HG02938 (cell line): Measurements from ENCODE around the gene TSEN2.
A peak's percentile ranks its signal among the peaks of the same experiment; 100 is the strongest.

Source experiments
- ATAC-seq: cut with Tn5 transposase; IDR thresholded peaks from one replicate; pipeline ENCODE4 v1.9.1; 2021; ENCODE audit warnings: mild to moderate bottlenecking, moderate library complexity; ENCODE audit not compliant: unreplicated experiment

TSEN2 gene

GRCh38 chr3:12545473-12545791 is 61.2 kb downstream of the TSEN2 start, which contains the start of gene MKRN2OS:
TSS of gene MKRN2OS (minus strand) at chr3:12545499. CDS start at chr3:12545464, 35 bp downstream.
- ATAC-seq, result no peak

- ATAC-seq, result no peak
These were observed 65.9 kb downstream of the TSEN2 start for GRCh38 chr3:12549971-12550760.

DNA sequence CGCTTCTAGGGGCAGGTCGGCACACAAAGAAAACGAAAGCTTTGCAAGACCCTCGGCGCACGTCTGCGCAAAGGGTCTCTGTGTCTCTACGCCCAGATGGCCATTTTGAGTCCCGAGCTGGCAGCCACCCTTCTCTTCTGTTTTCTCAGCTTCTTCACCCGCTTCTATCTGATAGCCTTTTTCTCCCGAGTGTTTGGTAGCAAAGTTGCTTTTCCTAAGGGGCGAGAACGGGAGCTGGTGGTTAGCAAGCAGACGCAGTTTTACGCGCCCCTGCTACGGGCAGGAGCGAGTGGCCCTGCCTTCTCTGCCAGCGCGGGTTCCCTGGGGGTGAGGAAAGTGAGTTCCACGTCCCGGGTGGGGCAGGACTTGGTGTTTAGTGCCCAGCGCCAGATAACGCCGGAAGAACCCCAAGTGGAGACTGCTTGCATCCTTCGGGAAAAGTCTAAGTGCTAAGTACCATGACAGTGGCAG is 69.7 kb downstream of the TSEN2 start:
- ATAC-seq, result no peak

DNA sequence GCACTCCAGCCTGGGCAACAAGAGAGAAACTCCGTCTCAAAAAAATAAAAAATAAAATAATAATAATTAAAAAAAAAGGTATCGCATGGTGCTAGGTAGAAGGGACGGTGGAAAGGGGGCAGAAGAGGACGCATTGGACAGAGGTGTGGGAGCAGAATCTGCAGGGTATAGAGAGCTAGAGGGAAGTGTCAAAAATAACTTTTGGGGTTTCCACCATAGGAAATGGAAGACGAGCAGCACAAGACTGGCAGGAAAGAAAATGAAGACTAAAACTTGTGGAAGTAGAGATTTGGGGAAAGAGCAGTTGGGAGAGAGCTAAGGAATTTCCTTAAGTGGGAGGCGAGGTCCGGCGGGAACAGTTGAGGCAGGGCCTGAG is 72.0 kb downstream of the TSEN2 start:
- peak; percentile 2 for ATAC-seq

DNA sequence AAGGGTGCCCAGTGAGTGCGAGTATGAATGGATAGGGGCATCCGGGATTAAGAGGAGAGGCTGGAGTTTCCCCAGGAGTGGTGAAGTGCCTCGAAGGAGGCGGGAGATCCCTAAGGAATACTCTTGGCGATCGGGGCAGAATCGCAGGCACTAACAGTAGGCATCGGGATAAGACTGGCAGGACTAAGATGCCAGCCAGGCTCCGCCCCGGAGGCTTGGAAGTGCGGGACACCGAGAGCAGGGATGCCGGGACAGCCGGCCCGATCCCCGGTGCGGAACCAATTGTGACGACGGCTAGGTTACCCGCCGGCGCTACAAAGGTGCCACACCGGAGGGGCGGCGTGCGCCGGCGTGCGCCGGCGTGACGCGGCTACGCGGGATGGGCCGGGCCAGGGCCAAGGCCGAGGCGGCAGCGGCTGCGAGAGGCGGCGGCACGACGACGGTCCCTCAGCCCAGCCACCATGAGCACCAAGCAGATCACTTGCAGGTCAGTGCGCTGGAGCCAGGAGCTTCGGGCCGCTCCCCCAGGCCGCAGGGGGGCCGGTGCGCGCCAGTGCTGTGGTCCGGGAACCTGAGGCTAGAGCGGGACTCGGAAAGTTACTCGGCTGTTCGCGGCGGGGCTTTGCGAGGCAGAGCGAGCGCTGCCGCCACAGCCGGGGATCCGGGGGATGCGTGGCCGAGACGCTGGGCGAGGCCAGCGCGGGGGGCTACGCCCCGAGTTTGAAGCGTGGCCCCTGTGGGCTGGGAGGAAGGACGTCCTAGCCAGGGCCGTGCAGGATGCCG is 72.6 kb downstream of the TSEN2 start, which contains the start of gene MKRN2:
Gene MKRN2, plus strand, starts transcription at position 398 of the 783 bp plus-strand sequence. Its CDS starts 64 bp downstream, at position 462.
- ATAC-seq, result peak; percentile 79

DNA sequence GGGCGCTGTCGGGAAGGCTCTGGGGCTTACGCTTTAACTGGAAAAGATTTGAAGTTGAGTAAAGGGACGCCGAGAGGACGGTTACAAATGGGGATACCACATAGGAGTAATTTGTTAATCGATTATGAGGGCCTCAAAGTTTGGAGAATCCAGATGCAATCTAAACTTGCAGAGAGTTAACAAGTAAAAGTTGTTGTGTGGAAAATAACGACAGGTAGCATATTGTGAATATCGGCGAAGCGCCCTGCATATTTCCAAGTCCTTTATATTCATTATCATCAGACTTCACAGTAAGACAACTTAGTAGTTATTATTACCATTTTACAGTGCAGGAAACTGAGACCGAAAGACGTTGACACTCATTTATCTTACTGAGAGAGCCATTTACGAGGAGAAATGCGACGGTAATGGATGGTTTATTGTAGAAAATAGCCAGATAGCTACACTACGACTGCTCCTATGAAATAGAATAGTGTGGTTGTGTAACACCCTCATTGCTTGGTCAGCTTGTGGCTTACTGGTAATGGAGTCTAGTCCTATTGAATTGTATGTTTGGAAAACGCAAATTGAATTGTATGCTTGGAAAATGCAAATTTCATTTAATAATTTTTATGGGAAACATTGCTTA is 73.3 kb downstream of the TSEN2 start:
- ATAC-seq, result no peak

GRCh38 chr3:12558706-12559105 is 74.4 kb downstream of the TSEN2 start:
- no peak for ATAC-seq

DNA sequence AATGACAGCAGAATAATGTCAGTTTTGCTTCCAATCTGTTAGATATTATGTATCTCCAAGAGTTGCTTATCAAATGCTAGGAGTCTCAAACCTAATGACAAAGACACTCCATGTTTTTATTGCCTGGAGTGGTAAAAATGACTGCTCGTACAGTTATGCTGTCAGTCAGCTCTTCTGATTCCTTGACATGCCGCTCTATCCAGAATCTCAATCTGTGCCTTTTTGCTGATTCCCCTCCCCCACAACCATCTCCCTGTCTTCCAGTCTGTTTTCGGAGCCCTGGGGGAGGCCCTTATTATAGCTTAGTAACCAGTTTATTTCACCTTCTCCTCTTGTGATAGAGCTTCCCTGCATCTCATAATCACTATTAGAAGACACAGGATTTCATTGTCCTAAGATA is 75.2 kb downstream of the TSEN2 start:
- no peak for ATAC-seq

DNA sequence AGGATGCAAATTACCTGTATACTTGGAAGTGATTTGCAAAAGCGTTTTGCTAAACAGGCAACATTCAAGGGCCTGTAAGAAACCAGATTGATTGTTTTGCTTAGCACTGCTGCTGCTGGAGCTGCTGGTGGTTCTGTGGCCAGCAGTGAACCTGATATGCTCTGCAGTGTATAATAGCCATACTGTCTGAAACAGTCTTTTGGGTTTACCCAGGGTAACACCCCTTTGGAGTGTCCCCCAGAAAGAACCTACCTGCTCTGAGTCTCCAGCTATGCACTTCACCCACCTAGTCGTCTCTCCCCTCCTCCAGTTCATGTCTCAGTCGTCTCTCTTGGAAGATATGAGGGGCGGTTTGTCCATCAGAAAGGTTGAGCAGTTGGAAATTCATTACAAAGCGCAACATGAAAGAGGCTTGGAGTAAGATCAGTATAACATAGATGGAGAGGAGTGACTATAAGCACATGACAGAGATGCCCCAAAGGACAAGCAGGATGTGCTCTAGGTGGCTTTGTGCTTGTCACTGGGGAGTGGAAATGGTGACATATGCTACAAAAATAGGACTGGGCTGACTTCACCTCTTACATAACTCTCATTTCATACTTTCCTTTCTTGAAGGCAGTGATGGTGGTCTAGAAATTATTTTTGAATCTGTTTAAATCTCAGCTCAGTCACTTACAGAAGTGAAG is 76.4 kb downstream of the TSEN2 start:
- no peak for ATAC-seq

DNA sequence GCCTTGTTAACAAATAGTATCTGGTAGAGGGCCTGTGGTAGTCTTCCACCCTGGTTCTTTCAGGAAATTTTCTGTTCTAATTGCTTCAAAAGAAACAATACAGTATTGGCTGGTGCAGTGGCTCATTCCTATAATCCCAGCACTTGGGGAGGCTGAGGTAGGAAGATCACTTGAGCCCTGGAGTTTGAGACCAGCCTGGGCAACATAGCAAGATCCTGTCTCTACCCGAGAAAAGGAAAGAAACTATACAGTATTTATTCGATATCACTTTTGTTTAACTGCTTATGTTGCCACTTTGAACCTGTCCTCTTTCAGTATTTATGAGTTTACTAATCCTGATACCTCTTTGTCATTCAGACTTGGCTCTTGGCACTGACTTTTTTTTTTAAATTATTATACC is 77.1 kb downstream of the TSEN2 start:
- no peak for ATAC-seq

DNA sequence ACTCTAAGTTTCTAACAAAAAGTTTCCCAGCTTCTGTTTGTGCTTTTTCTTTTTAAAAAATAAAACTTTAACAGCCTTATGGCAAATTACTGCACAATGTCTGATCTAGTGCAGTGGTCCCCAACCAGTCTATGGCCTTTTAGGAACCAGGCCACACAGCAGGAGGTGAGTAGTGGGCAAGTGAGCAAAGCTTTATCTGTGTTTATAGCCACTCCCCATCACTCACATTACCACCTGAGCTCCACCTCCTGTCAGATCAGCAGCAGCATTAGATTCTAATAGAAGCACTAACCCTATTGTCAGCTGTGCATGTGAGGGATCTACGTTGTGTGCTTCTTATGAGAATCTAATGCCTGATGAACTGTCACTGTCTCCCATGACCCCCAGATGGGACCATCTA is 78.2 kb downstream of the TSEN2 start:
- ATAC-seq, result no peak

- ATAC-seq, result no peak
These were observed 82.7 kb downstream of the TSEN2 start for GRCh38 chr3:12566976-12567375.

DNA sequence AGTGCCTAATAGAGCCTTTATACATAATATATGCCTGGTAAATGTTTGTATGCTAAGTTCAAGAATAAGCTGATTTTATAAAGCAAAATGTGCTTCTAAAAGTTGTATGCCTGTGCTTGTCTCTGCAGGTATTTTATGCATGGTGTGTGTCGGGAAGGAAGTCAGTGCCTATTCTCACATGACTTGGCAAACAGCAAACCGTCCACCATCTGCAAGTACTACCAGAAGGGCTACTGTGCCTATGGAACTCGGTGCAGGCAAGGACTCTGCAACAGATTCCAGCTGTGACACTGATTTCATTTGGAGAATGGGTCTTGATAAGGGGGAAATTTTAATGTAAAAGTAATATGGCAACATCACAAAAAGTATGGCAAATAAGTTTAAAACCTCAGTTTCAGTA is 84.5 kb downstream of the TSEN2 start:
- no peak for ATAC-seq

DNA sequence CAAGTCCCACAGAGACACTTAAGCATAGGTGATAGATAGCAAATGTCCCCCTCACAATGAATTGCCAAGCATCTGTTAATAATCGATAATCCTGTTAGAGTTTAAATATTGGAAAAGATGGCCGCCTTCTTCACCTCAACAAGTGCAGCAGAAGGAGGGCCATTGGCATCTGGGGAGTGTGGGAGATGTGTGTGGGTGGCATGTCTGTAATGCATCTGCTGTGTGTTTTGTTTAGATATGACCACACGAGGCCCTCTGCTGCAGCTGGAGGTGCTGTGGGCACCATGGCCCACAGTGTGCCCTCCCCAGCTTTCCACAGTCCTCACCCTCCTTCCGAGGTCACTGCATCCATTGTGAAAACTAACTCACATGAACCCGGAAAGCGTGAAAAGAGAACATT is 85.6 kb downstream of the TSEN2 start:
- ATAC-seq, result no peak

DNA sequence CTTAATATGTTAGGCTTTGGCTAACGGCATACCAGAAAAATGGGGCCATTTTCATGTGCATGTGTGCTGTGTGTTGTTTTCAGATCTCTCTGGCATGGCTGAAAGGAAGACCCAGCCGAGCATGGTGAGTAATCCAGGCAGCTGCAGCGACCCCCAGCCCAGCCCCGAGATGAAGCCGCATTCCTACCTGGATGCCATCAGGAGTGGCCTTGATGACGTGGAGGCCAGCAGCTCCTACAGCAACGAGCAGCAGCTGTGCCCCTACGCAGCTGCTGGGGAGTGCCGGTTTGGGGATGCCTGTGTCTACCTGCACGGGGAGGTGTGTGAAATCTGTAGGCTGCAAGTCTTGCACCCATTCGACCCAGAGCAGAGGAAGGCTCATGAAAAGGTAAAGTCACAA is 87.7 kb downstream of the TSEN2 start:
- ATAC-seq, result no peak

- no peak for ATAC-seq
These were observed 89.9 kb downstream of the TSEN2 start for GRCh38 chr3:12574131-12574530.

- ATAC-seq, result no peak
These were observed 90.4 kb downstream of the TSEN2 start for GRCh38 chr3:12574661-12575060.

DNA sequence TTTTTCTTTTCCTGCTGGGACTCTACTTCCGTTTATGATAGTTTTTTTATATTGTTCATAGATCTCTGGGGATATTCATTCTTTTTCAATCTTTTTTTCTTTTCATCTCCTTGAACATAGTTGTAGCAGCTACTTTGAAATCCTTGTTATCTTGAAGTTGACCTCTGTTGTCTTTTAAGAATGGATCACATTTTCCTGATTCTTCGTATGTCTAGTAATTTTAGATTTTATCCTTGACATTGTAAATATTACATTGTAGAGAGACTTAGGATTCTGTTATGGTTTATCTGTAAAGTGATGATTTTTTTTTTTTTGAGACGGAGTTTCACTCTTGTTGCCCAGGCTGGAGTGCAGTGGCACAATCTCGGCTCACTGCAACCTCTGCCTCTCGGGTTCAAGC is 93.1 kb downstream of the TSEN2 start:
- ATAC-seq, result no peak

GRCh38 chr3:12578742-12579141 is 94.5 kb downstream of the TSEN2 start:
- no peak for ATAC-seq

- ATAC-seq, result no peak
These were observed 95.2 kb downstream of the TSEN2 start for GRCh38 chr3:12579456-12579855.

GRCh38 chr3:12579905-12580304 is 95.6 kb downstream of the TSEN2 start:
- no peak for ATAC-seq
